Dermis microvascular lymphatic vessel endothelial cell (primary cell): ENCODE data around the gene SCFD1. TPM values are rescaled to one million over a fixed set of nuclear protein-coding genes. Genes with fewer than 3 reads are reported as not detected.

Experiments
- DNase-seq, 2 donors: peaks; one replicate each; pipeline versions ENCODE4 v3.0.0 to v3.0.0-alpha.2; 2010; ENCODE audit warnings: low read depth in 2 of 2
- total RNA-seq: library from RNA; depleted of rRNA; stranded (reverse); fragments of >200 nt; gene quantifications from 2 replicates; pipeline ENCODE4 v1.2.1, GENCODE V29; 2014

The SCFD1 gene
- total RNA-seq, 1 donor from 2014 or later: 42.2 TPM

GRCh38 chr14:30754778-30755177 lies 132.7 kb downstream of the SCFD1 start:
- no peak for DNase-seq

GRCh38 chr14:30756594-30756993 lies 134.5 kb downstream of the SCFD1 start:
- DNase-seq: no peak

- DNase-seq: no peak
Measured at GRCh38 chr14:30757082-30757481, 135.0 kb downstream of the SCFD1 start.

GRCh38 chr14:30759172-30760125 lies 137.3 kb downstream of the SCFD1 start:
- no peak for DNase-seq

- no peak for DNase-seq
Measured at GRCh38 chr14:30763891-30764290, 141.8 kb downstream of the SCFD1 start.

- DNase-seq: no peak
Measured at GRCh38 chr14:30767624-30768023, 145.5 kb downstream of the SCFD1 start.

- DNase-seq: no peak
Measured at GRCh38 chr14:30768791-30769190, 146.7 kb downstream of the SCFD1 start.

- DNase-seq: no peak
Measured at GRCh38 chr14:30770376-30770775, 148.3 kb downstream of the SCFD1 start.

GRCh38 chr14:30771595-30771994 lies 149.5 kb downstream of the SCFD1 start:
- DNase-seq: no peak

GRCh38 chr14:30779210-30779609 lies 157.1 kb downstream of the SCFD1 start:
- no peak for DNase-seq

Other genes with a start within 250 kb of the SCFD1 start
- 10.1 and 10.5 TPM in 2 replicates for gene G2E3, start 63.2 kb upstream of the SCFD1 start, total RNA-seq